Fibroblast of gingiva (primary cell): Measurements from ENCODE around the gene NKTR.
A peak's percentile ranks its signal among the peaks of the same experiment; 100 is the strongest.

ENCODE experiments used
- DNase-seq: peaks from one replicate; pipeline ENCODE4 v3.0.0-alpha.2; 2011; ENCODE audit warnings: low read depth

The NKTR gene

GRCh38 chr3:42651248-42652091 lies 51.0 kb downstream of the NKTR start:
- peak; percentile 71 for DNase-seq

GRCh38 chr3:42652251-42652610 lies 51.7 kb downstream of the NKTR start:
- no peak for DNase-seq

GRCh38 chr3:42652611-42653302 lies 52.3 kb downstream of the NKTR start:
- DNase-seq = peak; percentile 50

- DNase-seq = no peak
Observed at GRCh38 chr3:42653303-42653559, 52.7 kb downstream of the NKTR start.

GRCh38 chr3:42653560-42654330 lies 53.3 kb downstream of the NKTR start, which contains the start of gene ZBTB47:
Gene ZBTB47 (plus strand): TSS chr3:42653697. CDS start chr3:42658356, 4,659 bp downstream.
- peak; percentile 70 for DNase-seq

GRCh38 chr3:42654331-42655201 lies 54.1 kb downstream of the NKTR start:
- DNase-seq = peak; percentile 69

GRCh38 chr3:42655331-42655888 lies 54.9 kb downstream of the NKTR start:
- peak; percentile 29 for DNase-seq

- no peak for DNase-seq
Observed at GRCh38 chr3:42655980-42656679, 55.6 kb downstream of the NKTR start.

- no peak for DNase-seq
Observed at GRCh38 chr3:42656680-42657610, 56.5 kb downstream of the NKTR start.

- DNase-seq = no peak
Observed at GRCh38 chr3:42657675-42658074, 57.2 kb downstream of the NKTR start.

- no peak for DNase-seq
Observed at GRCh38 chr3:42658091-42658770, 57.7 kb downstream of the NKTR start.

- DNase-seq = no peak
Observed at GRCh38 chr3:42658771-42659390, 58.4 kb downstream of the NKTR start.

GRCh38 chr3:42659451-42660130 lies 59.1 kb downstream of the NKTR start:
- DNase-seq = no peak

- no peak for DNase-seq
Observed at GRCh38 chr3:42660131-42660715, 59.7 kb downstream of the NKTR start.

GRCh38 chr3:42660898-42661297 lies 60.4 kb downstream of the NKTR start:
- DNase-seq = no peak

GRCh38 chr3:42661593-42662022 lies 61.1 kb downstream of the NKTR start:
- DNase-seq = no peak

- no peak for DNase-seq
Observed at GRCh38 chr3:42662037-42662812, 61.7 kb downstream of the NKTR start.
